NCI-H524 (cell line): ENCODE measurements around the gene FRMD4A.
"Not testable (repeated sequence)": the region's sequence is repeated elsewhere in the genome, so short reads cannot be mapped to it uniquely, and the experiment has no call there.

ENCODE experiments used
- DNase-seq, 2 experiments: peaks; one replicate each; lab custom pipeline; 2025; lab: John Stamatoyannopoulos, UW

Gene FRMD4A

DNA sequence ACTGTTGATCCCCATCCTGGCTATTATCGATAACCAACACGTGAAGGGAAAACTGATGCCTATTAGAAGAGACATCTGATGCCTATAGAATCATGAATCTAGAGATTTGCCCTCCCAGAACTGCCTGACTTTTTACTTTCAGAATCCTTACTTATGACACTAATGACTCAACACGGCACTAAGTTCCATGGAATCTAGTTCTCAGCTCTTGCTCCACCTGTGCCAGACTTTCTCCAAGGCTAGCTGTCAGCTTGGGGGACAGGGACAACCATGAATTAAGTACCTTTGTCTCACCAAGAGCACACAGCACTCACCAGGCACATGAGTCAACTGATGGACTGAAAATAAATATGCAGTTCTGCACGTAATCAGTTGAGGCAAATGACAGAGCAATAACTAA lies 184.2 kb downstream of the FRMD4A start:
- DNase-seq, result no peak

DNA sequence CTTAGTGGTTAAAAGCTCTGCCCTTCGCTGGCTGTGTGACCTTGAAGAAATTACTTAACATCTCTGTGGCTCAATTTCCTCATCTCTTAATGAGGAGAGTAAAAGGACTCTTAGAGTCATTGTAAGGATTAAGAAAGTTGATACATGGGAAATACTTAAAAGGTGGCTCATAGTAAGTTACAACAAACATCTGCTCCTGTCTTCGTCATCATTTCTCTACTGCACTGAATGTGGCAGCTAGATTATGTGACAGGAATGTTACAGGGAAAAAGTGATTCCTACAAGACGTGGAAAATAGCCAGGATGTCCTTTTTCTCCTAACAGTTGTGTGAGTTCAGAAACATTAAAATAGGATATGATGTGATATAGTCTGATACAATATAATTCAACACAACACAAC lies 184.7 kb downstream of the FRMD4A start:
- DNase-seq, result peak in 1 of 2 experiments; percentile 12

DNA sequence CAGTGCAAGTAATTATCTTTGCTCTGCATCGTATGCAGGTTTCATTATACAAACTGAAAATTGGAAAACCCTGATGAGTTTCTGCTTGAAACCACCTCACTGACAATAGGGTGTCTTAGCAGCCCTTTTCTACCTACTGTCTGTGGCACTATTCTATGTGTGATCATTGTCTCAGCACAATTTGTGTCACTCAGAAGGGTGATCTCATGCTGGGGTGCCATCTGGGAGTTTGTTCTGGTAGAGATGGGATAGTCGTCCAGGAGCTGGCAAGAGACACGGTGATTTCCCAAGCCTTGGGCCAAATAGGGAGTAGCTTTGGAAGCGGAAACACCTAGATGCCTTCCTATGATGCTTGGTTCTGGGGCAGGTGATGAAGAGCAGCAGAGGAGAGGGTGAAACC lies 186.3 kb downstream of the FRMD4A start:
- DNase-seq, result no peak

DNA sequence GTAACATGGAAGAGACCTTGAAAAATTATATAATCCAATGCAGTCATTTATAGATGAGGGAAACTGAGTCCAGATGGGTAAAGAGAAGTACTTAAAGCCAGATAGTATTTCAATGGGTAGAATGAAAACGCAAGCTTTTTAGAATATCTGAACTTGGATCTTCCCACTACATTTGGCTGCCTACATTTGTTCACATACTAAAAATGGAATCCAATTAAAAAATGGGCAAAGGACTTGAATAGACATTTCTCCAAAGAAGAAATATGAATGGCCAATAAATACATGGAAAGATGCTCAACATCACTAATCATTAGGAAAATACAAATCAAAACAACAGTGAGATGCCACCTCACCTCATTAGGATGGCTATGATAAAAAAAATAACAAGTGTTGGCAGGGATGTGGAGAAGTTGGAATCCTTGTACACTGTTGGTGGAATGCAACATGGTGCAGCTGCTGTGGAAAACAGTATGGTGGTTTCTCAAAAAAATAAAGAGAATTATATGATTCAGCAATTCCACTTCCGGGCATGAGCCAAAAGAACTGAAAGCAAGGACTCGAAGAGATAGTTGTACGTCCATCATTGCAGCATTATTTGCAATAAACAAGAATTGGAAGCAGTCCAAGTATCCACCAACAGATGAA lies 188.0 kb downstream of the FRMD4A start:
- no peak for DNase-seq

DNA sequence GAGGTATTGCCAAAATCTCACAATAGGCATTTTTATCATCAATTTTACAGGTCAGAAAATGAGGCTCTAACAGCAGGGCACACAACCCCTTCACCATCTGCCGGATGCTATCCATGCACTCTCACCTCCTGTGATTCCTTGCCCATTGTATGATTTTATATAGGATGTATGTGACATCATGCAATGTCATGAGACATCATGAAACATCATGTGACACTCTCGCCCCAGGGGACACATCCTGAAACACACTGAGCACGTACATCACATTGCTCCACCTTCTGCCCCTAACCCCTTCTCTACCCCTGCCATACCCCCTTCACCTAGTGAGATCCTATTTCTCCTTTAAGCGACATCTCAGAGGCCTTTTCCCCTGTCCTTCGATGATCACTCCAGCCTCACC lies 189.4 kb downstream of the FRMD4A start:
- DNase-seq, result no peak

DNA sequence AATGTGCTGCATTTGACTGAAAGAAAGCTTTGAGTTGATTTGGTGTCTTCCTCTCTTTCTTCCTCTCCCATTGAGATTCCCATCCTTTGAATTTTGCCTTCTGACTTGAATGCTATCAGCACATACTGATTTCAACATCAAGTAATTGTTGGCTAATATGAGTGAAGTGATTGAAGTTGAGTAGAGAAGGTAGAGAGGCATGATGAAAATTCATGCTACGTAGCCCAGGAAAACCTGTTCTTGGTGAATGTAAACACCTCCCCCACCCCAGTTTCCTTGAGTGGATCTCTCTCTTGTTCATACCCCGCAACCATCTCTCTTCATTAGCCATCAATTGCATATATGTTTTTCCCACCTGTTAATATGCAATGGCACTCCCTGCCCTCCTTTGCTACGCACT lies 193.3 kb downstream of the FRMD4A start:
- no peak for DNase-seq

DNA sequence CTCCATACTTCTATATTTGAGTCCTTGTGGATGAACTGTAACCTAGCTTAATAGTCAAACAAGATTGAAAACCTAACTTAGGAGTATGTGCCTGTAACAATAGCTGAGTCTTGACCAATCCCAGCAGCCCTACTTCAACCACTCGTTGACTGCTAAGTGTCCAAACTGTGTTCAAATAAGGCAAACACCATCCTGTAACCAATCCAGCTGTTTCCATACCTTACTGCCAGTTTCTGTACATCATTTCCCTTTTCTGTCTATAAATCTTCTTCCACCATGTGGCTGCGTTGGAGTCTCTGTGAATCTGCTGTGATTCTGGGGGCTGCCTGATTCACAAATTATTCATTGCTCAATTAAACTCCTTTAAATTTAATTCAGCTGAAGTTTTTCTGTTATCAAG lies 195.5 kb downstream of the FRMD4A start:
- not testable (repeated sequence) for DNase-seq

DNA sequence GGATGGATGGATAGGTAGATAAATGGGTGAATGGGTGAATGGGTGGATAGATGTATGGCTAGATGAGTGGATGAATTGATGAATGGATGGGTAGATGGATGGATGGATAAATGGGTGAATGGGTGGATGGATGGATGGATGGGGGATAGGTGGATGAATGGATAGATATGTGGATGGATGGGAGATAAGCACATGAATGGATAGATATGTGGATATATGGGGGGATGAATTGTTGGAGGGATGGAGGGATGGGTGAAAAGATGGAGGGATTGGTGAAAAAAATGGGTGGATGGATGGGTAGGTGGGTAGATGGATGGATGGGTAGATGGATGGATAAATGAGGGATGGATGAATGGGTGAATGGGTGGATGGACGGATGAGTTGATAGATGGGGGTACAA lies 196.4 kb downstream of the FRMD4A start:
- no peak for DNase-seq

DNA sequence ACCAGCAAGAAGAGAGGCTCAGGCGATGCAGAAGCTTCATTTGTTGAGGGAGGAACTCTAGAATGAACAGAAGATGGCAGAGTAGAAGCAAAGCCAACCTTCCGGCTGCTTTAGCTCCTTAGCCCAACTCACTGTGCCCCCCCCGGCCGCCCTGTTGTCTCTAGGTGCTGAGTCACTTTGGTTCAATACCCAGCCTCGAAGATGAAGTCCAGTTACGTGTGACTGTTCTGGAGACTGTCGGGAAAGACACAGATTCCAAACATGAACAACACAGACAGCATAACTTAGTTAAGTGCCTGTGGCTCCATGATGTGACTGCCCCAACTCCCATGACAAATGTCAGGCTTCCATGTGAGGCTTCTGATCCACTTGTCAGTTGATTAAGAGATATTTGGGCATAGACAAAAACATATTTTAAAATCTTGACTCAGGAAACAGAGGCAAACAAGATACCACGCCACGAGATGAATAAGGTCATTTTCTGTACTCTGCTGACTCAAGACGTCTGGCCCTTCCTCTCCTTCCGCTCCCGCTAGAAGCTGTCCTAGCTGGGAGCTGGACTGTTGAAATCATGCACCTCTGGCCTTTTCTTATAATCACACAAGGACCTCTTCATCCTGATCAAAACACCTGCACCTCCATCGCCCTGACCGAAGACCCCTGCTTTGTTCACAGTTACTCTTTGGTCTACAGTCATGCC lies 199.3 kb downstream of the FRMD4A start:
- DNase-seq, result no peak

DNA sequence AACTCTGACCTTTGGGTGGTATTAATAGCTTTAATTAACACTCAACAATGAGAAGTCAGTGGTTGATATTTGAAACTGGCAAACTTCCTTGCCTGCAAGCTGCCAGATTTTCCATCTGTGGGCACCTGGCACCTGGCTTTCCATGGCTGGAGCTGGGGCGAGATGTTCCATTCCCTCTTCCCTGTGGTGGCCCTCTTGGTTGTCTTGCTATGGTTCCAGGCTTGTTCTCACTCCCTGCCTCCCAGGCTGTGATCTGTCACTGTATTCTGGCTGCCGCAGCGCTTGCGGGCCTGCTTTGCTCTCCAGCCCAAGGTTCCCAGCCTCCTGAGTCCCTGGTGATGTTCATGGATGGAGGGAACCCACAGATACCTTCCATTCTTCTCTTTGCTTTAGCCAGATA lies 201.0 kb downstream of the FRMD4A start:
- no peak for DNase-seq

DNA sequence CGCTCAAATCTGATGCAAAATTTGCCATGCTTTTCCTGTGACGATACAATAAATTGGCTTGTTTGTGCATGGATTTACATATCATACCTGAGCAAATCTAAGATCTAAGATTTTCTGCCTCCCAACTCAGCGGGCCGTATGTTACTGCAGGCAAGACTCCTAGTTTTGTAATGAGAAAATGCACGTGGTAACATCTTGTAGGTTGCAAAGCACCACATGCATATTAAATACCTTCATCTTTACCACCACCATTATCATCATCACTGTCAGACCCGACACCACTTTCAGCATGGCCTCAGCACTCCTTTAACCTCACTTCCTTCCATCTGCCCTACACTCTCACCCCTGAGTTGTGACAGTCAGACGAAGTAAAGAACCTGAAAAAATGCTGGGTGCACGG lies 202.2 kb downstream of the FRMD4A start:
- DNase-seq, result no peak

DNA sequence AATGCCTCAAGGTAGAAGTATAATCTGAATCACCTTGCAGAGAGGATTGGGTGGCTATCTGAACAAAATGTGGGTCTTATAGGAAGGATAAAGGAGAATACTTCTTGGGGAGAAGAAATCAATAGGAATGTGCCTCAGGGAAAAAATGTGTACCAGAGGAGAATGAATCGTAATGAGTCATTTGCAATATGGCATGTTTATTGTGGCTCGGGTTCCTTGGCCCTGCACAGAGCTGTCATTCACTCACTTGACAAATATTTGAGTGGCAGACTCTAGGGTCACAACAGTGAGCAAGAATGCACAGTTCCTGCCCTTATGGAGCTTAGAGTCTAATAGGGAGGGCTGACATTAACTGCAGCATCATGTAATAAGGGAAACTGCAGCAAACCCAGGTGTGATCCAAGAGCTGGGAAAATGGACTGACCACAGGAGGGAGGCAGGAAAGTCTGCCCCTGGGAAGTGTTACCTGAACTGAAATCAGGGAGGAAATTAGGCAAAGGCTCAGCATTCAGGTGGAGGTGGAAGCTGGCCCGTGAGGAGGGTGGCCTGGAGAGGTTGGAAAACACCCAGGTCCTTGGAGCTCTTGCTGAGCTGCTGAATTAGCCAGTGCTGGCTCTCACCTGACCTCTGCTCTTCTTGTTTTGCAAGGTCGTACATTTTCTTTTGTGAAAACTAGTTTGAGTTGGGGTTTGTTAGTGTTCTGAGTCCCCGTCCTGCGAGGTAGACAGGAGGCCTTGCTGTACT lies 203.9 kb downstream of the FRMD4A start:
- DNase-seq, result no peak

DNA sequence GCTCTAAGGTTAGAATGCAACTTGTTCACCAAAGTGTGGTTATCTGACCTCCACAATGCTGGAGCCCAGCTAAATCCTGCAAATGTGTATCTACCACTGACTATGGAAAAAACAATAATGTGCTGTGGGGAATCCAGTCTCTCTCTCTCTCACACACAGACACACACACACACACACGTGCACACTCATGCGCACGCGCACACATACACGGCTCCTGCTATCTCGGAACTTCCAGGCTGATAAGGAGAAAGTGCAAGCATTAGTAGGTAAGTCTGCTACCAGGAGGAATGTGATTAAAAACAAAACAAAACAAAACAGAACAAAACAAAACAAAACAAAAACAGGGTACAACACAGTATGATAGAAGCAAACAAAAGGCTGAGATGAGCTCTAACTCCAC lies 205.2 kb downstream of the FRMD4A start:
- no peak for DNase-seq

DNA sequence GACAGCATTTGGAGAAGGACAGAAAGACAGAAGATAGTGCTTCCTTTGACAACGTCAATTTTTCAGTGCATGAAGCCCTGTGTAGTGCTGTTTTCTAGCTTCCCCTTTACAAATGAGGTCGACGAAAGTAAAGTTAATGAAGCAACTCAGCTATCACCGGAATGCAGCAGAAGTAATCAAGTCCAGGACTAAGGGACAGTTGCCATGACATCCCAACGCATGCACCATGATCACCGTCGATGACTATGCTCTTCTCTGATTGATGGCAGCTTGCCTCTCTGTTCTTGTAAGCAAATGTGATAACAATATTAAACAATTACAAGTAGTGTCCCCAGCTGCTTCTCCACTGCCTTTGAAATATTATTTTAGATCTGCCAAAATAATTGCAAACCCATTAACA lies 205.8 kb downstream of the FRMD4A start:
- no peak for DNase-seq

DNA sequence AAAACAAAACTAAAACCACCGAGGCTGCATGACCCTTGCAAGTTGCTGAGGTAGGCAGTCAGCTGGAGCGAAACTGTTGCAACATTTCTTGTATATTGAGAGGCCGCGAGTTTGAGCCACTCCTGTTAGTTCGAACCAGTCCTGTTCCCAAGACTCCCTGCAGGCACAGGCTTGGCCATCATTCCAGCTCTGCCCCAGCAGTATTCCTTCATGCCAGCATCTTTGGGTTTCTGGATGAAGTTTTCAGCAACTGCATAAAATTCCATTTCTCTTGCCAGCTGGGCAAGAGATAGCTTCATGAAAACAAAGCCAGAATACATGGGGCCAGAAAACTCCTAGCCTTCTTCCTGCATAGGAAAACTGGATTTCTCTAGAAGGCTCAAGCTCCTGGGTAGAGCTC lies 207.6 kb downstream of the FRMD4A start:
- DNase-seq, result no peak

DNA sequence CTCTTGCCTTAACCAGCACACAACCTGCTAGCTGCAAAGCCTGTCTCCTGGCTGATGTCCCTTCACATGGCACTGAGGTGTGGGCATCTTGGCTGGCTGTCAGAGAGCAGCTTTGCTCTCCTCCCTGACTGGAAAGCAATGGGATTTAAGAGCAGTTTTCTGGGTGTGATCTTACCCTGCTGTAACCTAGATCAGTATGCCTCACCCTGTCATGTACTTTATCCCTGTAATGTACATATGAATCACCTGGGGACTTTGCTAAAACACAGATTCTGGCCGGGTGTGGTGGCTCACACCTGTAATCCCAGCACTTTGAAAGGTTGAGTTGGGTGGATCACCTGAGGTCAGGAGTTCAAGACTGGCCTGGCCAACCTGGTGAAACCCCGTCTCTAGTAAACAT lies 209.9 kb downstream of the FRMD4A start:
- DNase-seq, result no peak

DNA sequence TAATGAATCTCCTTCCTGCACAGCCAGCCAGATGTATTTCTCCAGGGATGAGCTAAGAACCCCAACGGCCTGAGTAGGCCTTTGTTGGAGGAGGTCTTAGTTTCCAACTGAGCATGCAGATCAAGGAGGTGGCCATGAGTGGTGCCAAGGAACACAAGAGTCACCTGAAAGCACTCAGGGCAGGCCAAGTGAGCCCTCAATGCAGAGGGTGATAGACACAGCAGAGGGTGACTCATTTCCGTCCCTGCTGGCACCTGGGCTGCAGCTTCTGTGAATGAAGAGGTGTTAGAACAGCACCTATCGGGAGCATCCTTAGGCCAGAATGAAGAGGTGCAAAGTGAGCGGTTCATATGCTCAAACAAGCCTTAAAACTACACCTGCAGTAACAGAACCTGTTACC lies 211.8 kb downstream of the FRMD4A start:
- no peak for DNase-seq

DNA sequence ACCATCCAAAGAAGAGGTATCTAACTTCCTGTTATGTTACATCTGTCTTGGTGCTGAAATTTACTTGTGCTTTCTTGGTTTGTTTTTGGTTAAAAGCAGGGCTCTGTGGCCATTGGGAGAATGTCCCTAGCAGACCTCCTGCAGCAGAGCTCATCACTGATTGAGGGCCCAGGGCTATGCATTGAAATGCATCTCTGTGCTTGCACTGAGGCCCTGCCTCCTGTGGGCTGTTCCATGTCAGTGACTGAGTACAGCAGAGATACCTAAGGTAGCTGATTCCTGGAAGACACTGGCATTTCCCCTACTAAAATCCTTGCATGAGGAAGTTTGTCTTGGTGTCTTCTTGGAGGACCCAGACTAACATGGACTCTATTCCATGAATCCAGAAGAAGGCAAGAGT lies 213.9 kb downstream of the FRMD4A start:
- no peak for DNase-seq

DNA sequence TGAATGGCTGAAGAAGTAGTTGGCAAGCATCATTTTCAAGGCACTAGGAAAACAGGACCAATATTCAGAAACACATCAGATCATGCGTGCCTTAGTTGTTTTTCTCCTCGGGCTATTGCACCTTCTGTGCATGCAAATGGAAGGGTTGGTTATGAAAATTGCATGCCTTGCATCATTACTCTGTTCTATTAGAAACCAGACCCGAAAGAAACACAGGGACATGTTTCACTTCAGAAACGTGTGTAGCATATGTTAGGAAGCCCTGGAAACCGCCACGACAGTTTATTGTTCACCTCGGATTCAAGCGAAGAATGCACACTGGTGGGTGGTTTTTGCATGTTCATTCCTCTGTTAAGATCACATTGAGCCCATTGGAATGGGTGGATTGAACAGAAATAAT lies 214.7 kb downstream of the FRMD4A start:
- DNase-seq, result no peak

DNA sequence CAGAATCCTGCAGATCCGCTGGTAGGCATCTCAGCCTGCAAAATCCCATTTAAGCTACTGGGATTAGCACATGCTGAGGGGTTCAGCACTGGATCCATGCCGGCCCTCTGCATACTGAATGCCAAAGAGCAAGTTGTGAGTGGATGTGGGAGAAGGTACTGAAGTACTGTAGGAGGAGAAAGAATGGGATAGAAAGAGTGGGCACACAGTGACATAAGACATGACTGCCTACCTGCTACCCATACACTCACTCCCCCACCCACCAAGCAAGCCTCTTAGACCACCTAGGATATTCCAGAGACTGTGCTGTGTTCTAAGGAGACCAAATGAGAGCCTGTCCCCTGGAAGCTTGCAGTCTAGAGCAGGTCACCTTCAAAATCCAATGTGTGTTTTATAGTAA lies 215.9 kb downstream of the FRMD4A start:
- no peak for DNase-seq

DNA sequence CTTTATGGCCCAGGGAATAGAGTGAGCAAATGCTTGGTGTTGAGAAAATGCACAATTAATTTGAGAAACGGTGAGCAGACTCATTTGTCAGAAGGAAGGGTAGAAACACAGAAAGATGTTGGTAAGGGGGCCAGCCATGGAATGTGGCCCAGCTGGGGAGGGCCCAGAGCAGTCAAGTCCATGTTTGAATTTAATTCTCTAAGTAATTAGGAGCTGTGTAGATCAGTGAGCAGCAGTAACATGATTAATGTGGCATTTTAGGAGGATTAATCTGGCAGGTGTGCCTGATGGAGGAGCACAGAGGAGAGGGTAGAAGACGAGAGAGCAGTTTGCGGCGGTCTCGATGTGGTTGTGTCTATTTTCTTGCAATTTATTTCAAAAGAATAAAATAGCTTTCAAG lies 218.7 kb downstream of the FRMD4A start:
- DNase-seq, result peak in 1 of 2 experiments; percentile 3

DNA sequence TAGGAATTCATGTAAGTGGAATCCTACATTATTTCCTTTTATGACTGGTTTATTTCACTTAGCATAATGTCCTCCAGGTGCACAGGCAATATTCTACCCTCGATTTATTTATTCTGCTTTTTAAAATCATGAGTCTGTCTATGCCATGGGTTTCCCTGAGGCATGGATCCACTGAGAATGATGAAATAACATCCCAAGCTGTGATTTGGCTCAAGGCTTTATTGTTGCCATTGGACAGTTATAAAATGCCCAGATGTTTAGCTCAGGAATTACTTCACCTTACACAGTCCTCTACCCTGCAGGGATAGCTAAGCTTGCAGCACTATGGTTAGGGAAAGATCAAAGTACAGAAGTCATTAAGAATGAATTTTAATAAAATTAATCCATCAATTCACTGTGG lies 219.5 kb downstream of the FRMD4A start:
- no peak for DNase-seq

DNA sequence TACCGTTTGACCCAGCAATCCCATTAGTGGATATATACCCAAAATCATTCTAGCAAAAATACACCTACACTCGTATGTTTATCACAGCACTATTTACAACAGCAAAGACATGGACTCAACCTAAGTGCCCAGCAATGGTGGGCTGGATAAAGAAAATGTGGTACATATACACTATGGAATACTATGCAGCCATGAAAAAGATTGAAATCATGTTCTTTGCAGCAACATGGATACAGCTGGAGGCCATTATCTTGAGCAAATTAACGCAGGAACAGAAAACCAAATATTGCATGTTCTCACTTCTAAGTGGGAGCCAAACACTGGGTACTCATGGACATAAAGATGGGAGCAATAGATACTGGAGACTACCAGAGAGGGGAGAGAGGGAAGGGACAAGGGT lies 223.9 kb downstream of the FRMD4A start:
- DNase-seq, result no peak
